ENCODE data around the gene ISG20.

ISG20 gene

DNA sequence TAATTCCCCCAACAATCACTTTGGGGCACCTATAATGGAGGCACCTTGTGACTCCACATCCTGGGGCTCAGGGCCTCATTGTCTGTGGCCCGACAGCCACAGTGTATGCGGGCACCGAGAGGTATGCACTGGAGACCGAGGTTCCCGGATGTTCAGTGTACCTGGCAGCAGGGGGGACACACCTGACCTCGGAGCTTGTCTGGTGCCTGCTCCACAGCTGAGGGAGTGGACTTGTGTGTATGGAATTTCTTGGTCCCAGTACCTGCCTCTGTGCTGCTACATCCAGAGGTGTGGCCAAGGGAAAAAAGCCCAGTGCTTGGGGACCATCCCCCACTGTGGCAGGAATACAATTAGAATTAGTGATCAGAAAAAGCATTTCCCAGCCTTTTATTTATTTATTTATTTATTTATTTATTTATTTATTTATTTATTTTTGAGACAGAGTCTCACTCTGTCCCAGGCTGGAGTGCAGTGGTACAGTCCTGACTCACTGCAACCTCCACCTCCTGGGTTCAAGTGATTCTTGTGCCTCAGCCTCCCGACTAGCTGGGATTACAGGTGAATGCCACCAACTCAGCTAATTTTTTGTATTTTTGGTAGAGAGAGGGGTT is 26.5 kb upstream of the ISG20 start:
- CTCF ChIA-PET, result interaction anchor here (2.6 to 5.1 kb wide), 2 partner anchors 135 to 144 kb away, joined by 9 to 22 read pairs; partner anchors contain the start of genes MRPL46 and MRPS11
- Histone ChIP-seq H3K9me3 (ENCODE audit: control insufficient read depth, insufficient read depth, low read depth, low read length) (no peaks in the 10 kb centered on the region), H3K36me3 (ENCODE audit: control insufficient read depth in 2 of 2, insufficient read depth in 1 of 2, low read length in 2 of 2) (no peaks in the 10 kb centered on the region), H3K4me1 (ENCODE audit: control insufficient read depth, insufficient read depth, low read length) (no peaks in the 10 kb centered on the region; the same call in 1 of the 2 replicates), H3K4me3 (ENCODE audit: low read depth, low read length) (no peak overlapping the region), H3K27ac (ENCODE audit: extremely low read depth, low read depth, low read length) (no peak overlapping the region)
- POLR2A ChIA-PET, result interaction anchor here (1.3 kb wide), 1 partner anchor 145 kb away, joined by 4 read pairs; the partner anchor contains the start of genes MRPL46 and MRPS11
- TF ChIP-seq ZNF626 (tag by site-specific recombination; IDR thresholded peaks at IDR 0.05) (no peak), GLI2 (tag by site-specific recombination; IDR thresholded peaks at IDR 0.05; ENCODE audit: borderline replicate concordance, low read depth) (peak; percentile 21; the same call in 1 of the 2 replicates), ZNF48 (tag by site-specific recombination; IDR thresholded peaks at IDR 0.05) (no peak), ZNF341 (tag by site-specific recombination; IDR thresholded peaks at IDR 0.05; ENCODE audit: low read depth) (peak; percentile 28; the same call in 1 of the 2 replicates), SCRT2 (tag by site-specific recombination; IDR thresholded peaks at IDR 0.05) (no peak), ZNF624 (tag by site-specific recombination; IDR thresholded peaks at IDR 0.05) (no peak), ZNF239 (tag by site-specific recombination; IDR thresholded peaks at IDR 0.05) (no peak), ZNF555 (tag by site-specific recombination; conservative IDR thresholded peaks at IDR 0.05) (peak; percentile 67), PRDM1 (tag by site-specific recombination; IDR thresholded peaks at IDR 0.05) (no peak), ZNF132 (tag by site-specific recombination; IDR thresholded peaks at IDR 0.05; ENCODE audit: borderline replicate concordance) (no peak), ZNF169 (tag by site-specific recombination; IDR thresholded peaks at IDR 0.05) (no peak), REPIN1 (tag by site-specific recombination; IDR thresholded peaks at IDR 0.05; ENCODE audit: low read depth) (no peak), GLI4 (tag by site-specific recombination; IDR thresholded peaks at IDR 0.05) (no peak), HOXC10 (CRISPR knock-in tag; IDR thresholded peaks at IDR 0.05) (no peak), SETDB1 (IDR thresholded peaks at IDR 0.05; ENCODE audit: insufficient read length, low read length) (no peak), ZNF664 (tag by site-specific recombination; IDR thresholded peaks at IDR 0.05) (0 out of 2 replicates have a peak, but pooled peaks have one; percentile 23), KLF10 (tag by site-specific recombination; IDR thresholded peaks at IDR 0.05) (no peak), ZBTB17 (tag by site-specific recombination; IDR thresholded peaks at IDR 0.05) (no peak), ZNF423 (tag by site-specific recombination; IDR thresholded peaks at IDR 0.05) (no peak), ZBTB21 (tag by site-specific recombination; IDR thresholded peaks at IDR 0.05) (no peak), ZNF426 (tag by site-specific recombination; IDR thresholded peaks at IDR 0.05) (peak; percentile 72), HOXA7 (CRISPR knock-in tag; IDR thresholded peaks at IDR 0.05; ENCODE audit: borderline replicate concordance) (no peak), ZFP41 (tag by site-specific recombination; IDR thresholded peaks at IDR 0.05; ENCODE audit: borderline replicate concordance) (no peak), ZNF654 (tag by site-specific recombination; IDR thresholded peaks at IDR 0.05; ENCODE audit: low read depth) (no peak), ZNF558 (tag by site-specific recombination; IDR thresholded peaks at IDR 0.05) (0 out of 2 replicates have a peak, but pooled peaks have one; percentile 39), ZNF121 (tag by site-specific recombination; IDR thresholded peaks at IDR 0.05) (0 out of 2 replicates have a peak, but pooled peaks have one; percentile 12)
- TF ChIP-seq, protein P1, sequence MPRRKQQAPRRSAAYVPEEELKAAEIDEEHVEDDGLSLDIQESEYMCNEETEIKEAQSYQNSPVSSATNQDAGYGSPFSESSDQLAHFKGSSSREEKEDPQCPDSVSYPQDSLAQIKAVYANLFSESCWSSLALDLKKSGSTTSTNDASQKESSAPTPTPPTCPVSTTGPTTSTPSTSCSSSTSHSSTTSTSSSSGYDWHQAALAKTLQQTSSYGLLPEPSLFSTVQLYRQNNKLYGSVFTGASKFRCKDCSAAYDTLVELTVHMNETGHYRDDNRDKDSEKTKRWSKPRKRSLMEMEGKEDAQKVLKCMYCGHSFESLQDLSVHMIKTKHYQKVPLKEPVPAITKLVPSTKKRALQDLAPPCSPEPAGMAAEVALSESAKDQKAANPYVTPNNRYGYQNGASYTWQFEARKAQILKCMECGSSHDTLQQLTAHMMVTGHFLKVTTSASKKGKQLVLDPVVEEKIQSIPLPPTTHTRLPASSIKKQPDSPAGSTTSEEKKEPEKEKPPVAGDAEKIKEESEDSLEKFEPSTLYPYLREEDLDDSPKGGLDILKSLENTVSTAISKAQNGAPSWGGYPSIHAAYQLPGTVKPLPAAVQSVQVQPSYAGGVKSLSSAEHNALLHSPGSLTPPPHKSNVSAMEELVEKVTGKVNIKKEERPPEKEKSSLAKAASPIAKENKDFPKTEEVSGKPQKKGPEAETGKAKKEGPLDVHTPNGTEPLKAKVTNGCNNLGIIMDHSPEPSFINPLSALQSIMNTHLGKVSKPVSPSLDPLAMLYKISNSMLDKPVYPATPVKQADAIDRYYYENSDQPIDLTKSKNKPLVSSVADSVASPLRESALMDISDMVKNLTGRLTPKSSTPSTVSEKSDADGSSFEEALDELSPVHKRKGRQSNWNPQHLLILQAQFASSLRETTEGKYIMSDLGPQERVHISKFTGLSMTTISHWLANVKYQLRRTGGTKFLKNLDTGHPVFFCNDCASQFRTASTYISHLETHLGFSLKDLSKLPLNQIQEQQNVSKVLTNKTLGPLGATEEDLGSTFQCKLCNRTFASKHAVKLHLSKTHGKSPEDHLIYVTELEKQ (tag by site-specific recombination; IDR thresholded peaks at IDR 0.05; ENCODE audit: borderline replicate concordance), result no peak
- TF ChIP-seq, protein P2, sequence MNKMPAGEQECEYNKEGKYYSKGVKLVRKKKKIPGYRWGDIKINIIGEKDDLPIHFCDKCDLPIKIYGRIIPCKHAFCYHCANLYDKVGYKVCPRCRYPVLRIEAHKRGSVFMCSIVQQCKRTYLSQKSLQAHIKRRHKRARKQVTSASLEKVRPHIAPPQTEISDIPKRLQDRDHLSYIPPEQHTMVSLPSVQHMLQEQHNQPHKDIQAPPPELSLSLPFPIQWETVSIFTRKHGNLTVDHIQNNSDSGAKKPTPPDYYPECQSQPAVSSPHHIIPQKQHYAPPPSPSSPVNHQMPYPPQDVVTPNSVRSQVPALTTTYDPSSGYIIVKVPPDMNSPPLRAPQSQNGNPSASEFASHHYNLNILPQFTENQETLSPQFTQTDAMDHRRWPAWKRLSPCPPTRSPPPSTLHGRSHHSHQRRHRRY (tag by site-specific recombination; IDR thresholded peaks at IDR 0.05), result no peak
- TF ChIP-seq, protein P3, sequence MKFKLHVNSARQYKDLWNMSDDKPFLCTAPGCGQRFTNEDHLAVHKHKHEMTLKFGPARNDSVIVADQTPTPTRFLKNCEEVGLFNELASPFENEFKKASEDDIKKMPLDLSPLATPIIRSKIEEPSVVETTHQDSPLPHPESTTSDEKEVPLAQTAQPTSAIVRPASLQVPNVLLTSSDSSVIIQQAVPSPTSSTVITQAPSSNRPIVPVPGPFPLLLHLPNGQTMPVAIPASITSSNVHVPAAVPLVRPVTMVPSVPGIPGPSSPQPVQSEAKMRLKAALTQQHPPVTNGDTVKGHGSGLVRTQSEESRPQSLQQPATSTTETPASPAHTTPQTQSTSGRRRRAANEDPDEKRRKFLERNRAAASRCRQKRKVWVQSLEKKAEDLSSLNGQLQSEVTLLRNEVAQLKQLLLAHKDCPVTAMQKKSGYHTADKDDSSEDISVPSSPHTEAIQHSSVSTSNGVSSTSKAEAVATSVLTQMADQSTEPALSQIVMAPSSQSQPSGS (tag by site-specific recombination; IDR thresholded peaks at IDR 0.05; ENCODE audit: low read depth), result no peak
- TF ChIP-seq, protein P4, sequence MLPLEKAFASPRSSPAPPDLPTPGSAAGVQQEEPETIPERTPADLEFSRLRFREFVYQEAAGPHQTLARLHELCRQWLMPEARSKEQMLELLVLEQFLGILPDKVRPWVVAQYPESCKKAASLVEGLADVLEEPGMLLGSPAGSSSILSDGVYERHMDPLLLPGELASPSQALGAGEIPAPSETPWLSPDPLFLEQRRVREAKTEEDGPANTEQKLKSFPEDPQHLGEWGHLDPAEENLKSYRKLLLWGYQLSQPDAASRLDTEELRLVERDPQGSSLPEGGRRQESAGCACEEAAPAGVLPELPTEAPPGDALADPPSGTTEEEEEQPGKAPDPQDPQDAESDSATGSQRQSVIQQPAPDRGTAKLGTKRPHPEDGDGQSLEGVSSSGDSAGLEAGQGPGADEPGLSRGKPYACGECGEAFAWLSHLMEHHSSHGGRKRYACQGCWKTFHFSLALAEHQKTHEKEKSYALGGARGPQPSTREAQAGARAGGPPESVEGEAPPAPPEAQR (tag by site-specific recombination; IDR thresholded peaks at IDR 0.05), result no peak
